DOHH2 (cell line): ENCODE measurements around the gene SORBS2.

Source experiments
- H3F3A ChIP-seq: fragments of 200-600 bp; sonication (generic), shearing (Covaris generic); 2 replicates; pipeline ENCODE4 v1.6.0; 2016; ENCODE audit warnings: antibody characterized with exemption, mild to moderate bottlenecking; ENCODE audit not compliant: control insufficient read depth, insufficient read depth
- H3K27ac ChIP-seq: fragments of 200-600 bp; sonication (generic); 2 replicates; pipeline ENCODE4 v1.5.1; 2014; ENCODE audit warnings: low read depth, mild to moderate bottlenecking, low read length, moderate library complexity
- H3K27me3 ChIP-seq: fragments of 200-600 bp; sonication (generic); 2 replicates; pipeline ENCODE4 v1.6.1; 2014; ENCODE audit warnings: mild to moderate bottlenecking, low read length, mixed read lengths; ENCODE audit not compliant: control insufficient read depth
- H3K36me3 ChIP-seq: fragments of 200-600 bp; sonication (generic); 2 replicates; pipeline ENCODE4 v1.6.1; 2014; ENCODE audit warnings: mild to moderate bottlenecking, low read length, moderate library complexity, mixed read lengths; ENCODE audit not compliant: control insufficient read depth
- H3K4me1 ChIP-seq: fragments of 200-600 bp; sonication (generic); 2 replicates; pipeline ENCODE4 v1.6.1; 2014; ENCODE audit warnings: mild to moderate bottlenecking, low read length, mixed read lengths; ENCODE audit not compliant: control insufficient read depth
- H3K4me2 ChIP-seq: fragments of 200-600 bp; sonication (generic); 2 replicates; pipeline ENCODE4 v1.6.0; 2014; ENCODE audit warnings: mild to moderate bottlenecking, low read length, moderate library complexity
- H3K4me3 ChIP-seq: fragments of 200-600 bp; sonication (generic); 2 replicates; pipeline ENCODE4 v1.5.1; 2014; ENCODE audit warnings: mild to moderate bottlenecking, low read length, mixed read lengths
- H3K79me2 ChIP-seq: fragments of 200-600 bp; sonication (generic); 2 replicates; pipeline ENCODE4 v1.6.1; 2014; ENCODE audit warnings: mild to moderate bottlenecking, low read length, mixed read lengths; ENCODE audit not compliant: control insufficient read depth
- H3K9me2 ChIP-seq: fragments of 200-600 bp; sonication (generic); replicated peaks from 2 replicates; pipeline ENCODE4 v1.6.1; 2014; ENCODE audit warnings: mild to moderate bottlenecking, low read length, mixed read lengths; ENCODE audit not compliant: control insufficient read depth
- H3K9me3 ChIP-seq: fragments of 200-600 bp; sonication (generic); 2 replicates; pipeline ENCODE4 v1.6.1; 2014; ENCODE audit warnings: antibody characterized with exemption, low read length, mixed read lengths; ENCODE audit not compliant: control insufficient read depth, insufficient read depth
- H4K20me1 ChIP-seq: fragments of 200-600 bp; sonication (generic); 2 replicates; pipeline ENCODE4 v1.6.0; 2014; ENCODE audit warnings: low read depth, mild to moderate bottlenecking, antibody characterized with exemption, low read length, moderate library complexity; ENCODE audit not compliant: control insufficient read depth, insufficient read depth
- EZH2phosphoT487 ChIP-seq: fragments of 200-600 bp; sonication (generic); IDR thresholded peaks from 2 replicates; pipeline ENCODE4 v1.6.1; 2017; ENCODE audit warnings: borderline replicate concordance, mild to moderate bottlenecking, antibody characterized with exemption, low read length, moderate library complexity, mixed read lengths
- TF ChIP-seq, protein P1 (sequence below): fragments of 200-600 bp; sonication (generic); IDR thresholded peaks from one replicate; pipeline ENCODE4 v1.5.1; 2014; ENCODE audit warnings: antibody characterized with exemption, mild to moderate bottlenecking, low read depth, low read length; ENCODE audit not compliant: poor library complexity, severe bottlenecking

Gene SORBS2

DNA sequence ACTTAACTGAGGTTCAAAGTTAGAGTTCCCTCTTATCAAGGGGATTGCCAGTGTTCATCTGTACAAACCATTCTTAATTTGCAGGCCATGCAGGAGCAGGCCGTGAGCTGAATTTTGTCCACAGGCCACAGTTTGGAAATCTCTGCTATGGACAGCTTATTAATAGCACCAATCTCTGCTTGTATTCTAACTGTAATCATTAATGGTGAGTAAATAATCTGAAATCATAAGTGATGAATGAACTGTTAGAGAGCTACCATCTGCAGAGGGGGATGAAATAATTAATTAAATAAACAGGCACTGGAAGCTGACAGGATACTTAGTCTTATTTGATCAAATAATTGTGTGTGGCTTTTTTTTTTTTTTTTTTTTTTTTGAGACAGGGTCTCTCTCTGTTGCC is 228.2 kb downstream of the SORBS2 start:
- Histone ChIP-seq H3K27me3 (peaks cover 29% of the 10 kb centered on the region), H3K4me1 (peaks cover 7% of the 10 kb centered on the region; the same call in 1 of the 2 replicates), H3K4me2 (no peak overlapping the region), H3K9me3 (no peaks in the 10 kb centered on the region), H4K20me1 (no peaks in the 10 kb centered on the region), H3K79me2 (no peaks in the 10 kb centered on the region), H3K27ac (no peak overlapping the region), H3F3A (no peaks in the 10 kb centered on the region), H3K9me2 (no peaks in the 10 kb centered on the region), H3K36me3 (no peaks in the 10 kb centered on the region), H3K4me3 (no peak overlapping the region)
- TF ChIP-seq, protein P1, sequence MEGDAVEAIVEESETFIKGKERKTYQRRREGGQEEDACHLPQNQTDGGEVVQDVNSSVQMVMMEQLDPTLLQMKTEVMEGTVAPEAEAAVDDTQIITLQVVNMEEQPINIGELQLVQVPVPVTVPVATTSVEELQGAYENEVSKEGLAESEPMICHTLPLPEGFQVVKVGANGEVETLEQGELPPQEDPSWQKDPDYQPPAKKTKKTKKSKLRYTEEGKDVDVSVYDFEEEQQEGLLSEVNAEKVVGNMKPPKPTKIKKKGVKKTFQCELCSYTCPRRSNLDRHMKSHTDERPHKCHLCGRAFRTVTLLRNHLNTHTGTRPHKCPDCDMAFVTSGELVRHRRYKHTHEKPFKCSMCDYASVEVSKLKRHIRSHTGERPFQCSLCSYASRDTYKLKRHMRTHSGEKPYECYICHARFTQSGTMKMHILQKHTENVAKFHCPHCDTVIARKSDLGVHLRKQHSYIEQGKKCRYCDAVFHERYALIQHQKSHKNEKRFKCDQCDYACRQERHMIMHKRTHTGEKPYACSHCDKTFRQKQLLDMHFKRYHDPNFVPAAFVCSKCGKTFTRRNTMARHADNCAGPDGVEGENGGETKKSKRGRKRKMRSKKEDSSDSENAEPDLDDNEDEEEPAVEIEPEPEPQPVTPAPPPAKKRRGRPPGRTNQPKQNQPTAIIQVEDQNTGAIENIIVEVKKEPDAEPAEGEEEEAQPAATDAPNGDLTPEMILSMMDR: no peak
- no peak for TF ChIP-seq EZH2phosphoT487

DNA sequence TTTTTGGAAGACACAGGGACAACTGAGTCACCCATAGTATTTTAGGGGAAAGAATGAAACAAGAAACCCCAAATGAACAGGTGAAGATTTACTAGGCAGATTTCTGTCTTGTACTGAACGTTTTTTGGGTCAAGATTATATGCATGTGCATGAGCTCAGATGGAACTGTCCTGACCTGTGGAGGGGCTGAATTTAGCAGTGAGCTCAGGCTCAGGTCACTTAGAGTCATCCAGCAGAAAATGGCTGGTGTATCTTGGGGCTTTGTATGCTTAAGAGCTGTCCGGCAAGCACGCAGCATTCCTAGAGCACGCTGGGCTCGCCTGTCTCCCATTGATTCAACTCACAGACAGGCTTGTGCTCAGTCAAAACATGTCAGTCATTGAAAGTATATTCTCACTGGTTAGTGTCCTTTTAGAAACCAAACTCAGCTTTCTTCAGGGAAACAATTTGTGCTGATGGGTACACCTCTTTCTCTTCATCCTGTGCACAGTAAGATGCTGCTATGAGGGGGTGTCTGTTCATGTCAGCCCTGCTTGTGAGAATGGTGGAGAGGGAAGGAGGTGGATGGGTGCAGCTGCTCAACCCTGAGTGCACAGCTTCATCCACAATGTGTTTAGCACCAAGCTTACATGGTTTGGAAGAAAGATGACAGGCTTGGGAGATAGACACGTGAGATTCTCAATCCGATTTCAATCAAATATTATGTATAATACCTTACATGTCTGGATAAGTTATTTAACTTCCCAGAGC is 229.2 kb downstream of the SORBS2 start:
- peaks cover 7% of the 10 kb centered on the region; the same call in 1 of the 2 replicates for H3K4me1 ChIP-seq

DNA sequence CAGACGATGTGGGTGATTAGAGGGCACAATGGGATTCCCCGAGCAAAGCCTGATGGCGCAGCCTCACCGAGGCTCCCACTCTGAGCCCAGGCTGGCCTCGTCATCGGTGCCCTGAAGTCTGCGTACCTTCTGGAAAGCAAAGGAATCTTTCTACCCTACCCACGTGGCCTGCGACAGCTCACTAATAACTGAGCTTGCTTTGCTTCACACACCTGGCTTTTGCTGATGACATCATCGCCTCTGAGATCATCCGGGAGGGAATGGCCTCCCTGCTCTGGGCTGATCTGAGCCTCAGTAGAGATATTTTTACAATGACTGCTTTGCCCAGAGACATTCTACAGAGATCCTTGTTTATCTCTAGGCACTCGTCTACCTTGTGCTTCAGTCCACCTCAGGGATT is 231.3 kb downstream of the SORBS2 start:
- Histone ChIP-seq H3K9me2 (no peaks in the 10 kb centered on the region), H3K9me3 (no peaks in the 10 kb centered on the region), H4K20me1 (no peaks in the 10 kb centered on the region), H3K27ac (no peak overlapping the region), H3K4me1 (no peaks in the 10 kb centered on the region), H3K27me3 (peaks cover 4% of the 10 kb centered on the region), H3K79me2 (no peaks in the 10 kb centered on the region), H3K4me2 (no peak overlapping the region), H3F3A (no peaks in the 10 kb centered on the region), H3K4me3 (no peak overlapping the region), H3K36me3 (no peaks in the 10 kb centered on the region)
- TF ChIP-seq, protein P1: no peak
- TF ChIP-seq EZH2phosphoT487: no peak

More for the DNA sequence above, 229.2 kb downstream of the SORBS2 start:
- H4K20me1 ChIP-seq: no peaks in the 10 kb centered on the region
- H3K4me3 ChIP-seq: no peak overlapping the region
- no peaks in the 10 kb centered on the region for H3K79me2 ChIP-seq
- no peak overlapping the region for H3K27ac ChIP-seq
- H3F3A ChIP-seq: no peaks in the 10 kb centered on the region
- H3K4me2 ChIP-seq: no peak overlapping the region
- no peaks in the 10 kb centered on the region for H3K9me3 ChIP-seq
- H3K36me3 ChIP-seq: no peaks in the 10 kb centered on the region
- H3K9me2 ChIP-seq: no peaks in the 10 kb centered on the region
- TF ChIP-seq, protein P1: no peak
- no peak for TF ChIP-seq EZH2phosphoT487
- H3K27me3 ChIP-seq: peaks cover 23% of the 10 kb centered on the region
